SH-SY5Y (cell line): ENCODE measurements around the gene NHLH2.

Source experiments
- GATA2 ChIP-seq: IDR thresholded peaks from 2 replicates; pipeline ENCODE4 v1.6.1; 2011; ENCODE audit warnings: mild to moderate bottlenecking, low read depth, low read length
- GATA3 ChIP-seq: IDR thresholded peaks from 2 replicates; pipeline ENCODE4 v1.6.1; 2011; ENCODE audit warnings: low read depth, mild to moderate bottlenecking, low read length, moderate library complexity

- TF ChIP-seq GATA2 = no peak
- no peak for TF ChIP-seq GATA3
These were observed 1.2 kb downstream of the NHLH2 start for GRCh38 chr1:115839679-115840237.
